ENCODE results near the gene PRKAG3. TPM values are rescaled to one million over a fixed set of nuclear protein-coding genes. Genes with fewer than 3 reads are reported as not detected.

PRKAG3 gene
- total and polyA plus RNA-seq, 2 donors (not counting 1 experiment from before 2014, with no cell fraction given), result not detected

- H3K4me1 ChIP-seq (ENCODE audit: control insufficient read depth in 2 of 2, insufficient read depth in 2 of 2, low read length in 2 of 2), result peaks cover 27 to 36% of the 10 kb centered on the region in 2 donors
- ATAC-seq (ENCODE audit: low read depth) (no peak), DNase-seq (no peak)
- Mint-ChIP-seq H3K4me1 (peaks cover 21% of the 10 kb centered on the region), H3K4me3 (no peak overlapping the region), H3K27me3 (peaks cover 80% of the 10 kb centered on the region), H3K9me3 (ENCODE audit: insufficient read depth) (no peaks in the 10 kb centered on the region), H3K27ac (no peak overlapping the region)
- no peaks in the 10 kb centered on the region for H3K79me2 ChIP-seq (ENCODE audit: control insufficient read depth, insufficient read depth, low read length)
- peaks cover 0 to 17% (median 0%) of the 10 kb centered on the region in 3 donors for H3K9me3 ChIP-seq (ENCODE audit: control extremely low read depth in 1 of 3, control insufficient read depth in 2 of 3, insufficient read depth in 1 of 3, low read length in 2 of 3)
- H3K27me3 ChIP-seq (replicated peaks in 1 of 4; ENCODE audit: control extremely low read depth in 1 of 4, control insufficient read depth in 3 of 4, insufficient read depth in 4 of 4, low read length in 3 of 4), result peaks cover 0 to 89% (median 53%) of the 10 kb centered on the region in 4 experiments
- no peak overlapping the region for H3K4me2 ChIP-seq (replicated peaks; ENCODE audit: low read depth, low read length, poor library complexity, severe bottlenecking)
- no peaks in the 10 kb centered on the region for H4K20me1 ChIP-seq (ENCODE audit: control insufficient read depth, insufficient read depth, low read length, poor library complexity, severe bottlenecking)
- no peaks in the 10 kb centered on the region for H3K36me3 ChIP-seq (replicated peaks in 1 of 2; ENCODE audit: control extremely low read depth in 1 of 2, control insufficient read depth in 1 of 2, extremely low read depth in 1 of 2, insufficient read depth in 2 of 2, low read length in 1 of 2)
- no peak overlapping the region for H2AFZ ChIP-seq (ENCODE audit: insufficient read depth, low read depth, low read length, poor library complexity, severe bottlenecking)
- no peak overlapping the region for H3K9ac ChIP-seq (ENCODE audit: low read length)
- 39% methylated on average over 3 of the region's 10 CpGs for WGBS (ENCODE audit: insufficient coverage)
- intact Hi-C loops (cut with micrococcal nuclease), result no loop called here
- ChIA-PET POLR2A (interaction anchor here (0.6 kb wide), 1 partner anchor 108 kb away, joined by 6 read pairs; no protein-coding TSS in a partner anchor), CTCF (interaction anchor here (5.6 to 10.3 kb wide), 2 partner anchors 19 to 41 kb away, joined by 26 to 129 read pairs; partner anchors contain the start of gene WNT10A)
- no peak overlapping the region for H3K4me3 ChIP-seq (ENCODE audit: control extremely low read depth in 1 of 5, extremely low read depth in 1 of 5, insufficient read depth in 1 of 5, low read depth in 2 of 5, low read length in 4 of 5)
- TF ChIP-seq EZH2 (IDR thresholded peaks at IDR 0.05; ENCODE audit: borderline replicate concordance, insufficient read depth, low read depth, low read length, poor library complexity, severe bottlenecking) (no peak), CTCF (IDR thresholded peaks at IDR 0.05) (no peak)
- no peak overlapping the region for H3K27ac ChIP-seq (ENCODE audit: low read length in 2 of 2)
These were observed 26.0 kb upstream of the PRKAG3 start for GRCh38 chr2:218857371-218858137.

GRCh38 chr2:218856896-218857243 is 25.3 kb upstream of the PRKAG3 start:
- intact Hi-C loops (cut with micrococcal nuclease), result no loop called here
- Histone ChIP-seq H3K79me2 (ENCODE audit: control insufficient read depth, insufficient read depth, low read length) (no peaks in the 10 kb centered on the region), H2AFZ (ENCODE audit: insufficient read depth, low read depth, low read length, poor library complexity, severe bottlenecking) (no peak overlapping the region), H3K9ac (ENCODE audit: low read length) (no peak overlapping the region), H4K20me1 (ENCODE audit: control insufficient read depth, insufficient read depth, low read length, poor library complexity, severe bottlenecking) (no peaks in the 10 kb centered on the region), H3K27me3 (replicated peaks in 1 of 4; ENCODE audit: control extremely low read depth in 1 of 4, control insufficient read depth in 3 of 4, insufficient read depth in 4 of 4, low read length in 3 of 4) (peaks cover 0 to 83% (median 50%) of the 10 kb centered on the region in 4 experiments), H3K4me1 (ENCODE audit: control insufficient read depth in 2 of 2, insufficient read depth in 2 of 2, low read length in 2 of 2) (peaks cover 27 to 36% of the 10 kb centered on the region in 2 donors), H3K4me3 (ENCODE audit: control extremely low read depth in 1 of 5, extremely low read depth in 1 of 5, insufficient read depth in 1 of 5, low read depth in 2 of 5, low read length in 4 of 5) (no peak overlapping the region), H3K4me2 (replicated peaks; ENCODE audit: low read depth, low read length, poor library complexity, severe bottlenecking) (no peak overlapping the region), H3K9me3 (ENCODE audit: control extremely low read depth in 1 of 3, control insufficient read depth in 2 of 3, insufficient read depth in 1 of 3, low read length in 2 of 3) (peaks cover 0 to 17% (median 0%) of the 10 kb centered on the region in 3 donors), H3K36me3 (replicated peaks in 1 of 2; ENCODE audit: control extremely low read depth in 1 of 2, control insufficient read depth in 1 of 2, extremely low read depth in 1 of 2, insufficient read depth in 2 of 2, low read length in 1 of 2) (no peaks in the 10 kb centered on the region), H3K27ac (ENCODE audit: low read length in 2 of 2) (no peak overlapping the region)
- Mint-ChIP-seq H3K9me3 (ENCODE audit: insufficient read depth) (no peaks in the 10 kb centered on the region), H3K4me3 (no peak overlapping the region), H3K27me3 (peaks cover 79% of the 10 kb centered on the region), H3K4me1 (peaks cover 21% of the 10 kb centered on the region), H3K27ac (no peak overlapping the region)
- ChIA-PET CTCF (interaction anchor here (5.6 to 10.3 kb wide), 2 partner anchors 20 to 42 kb away, joined by 26 to 129 read pairs; partner anchors contain the start of gene WNT10A), POLR2A (no interaction called here)
- DNase-seq (no peak), ATAC-seq (ENCODE audit: low read depth) (no peak)
- 43% methylated on average over 1 of the region's 1 CpG for WGBS (ENCODE audit: insufficient coverage)
- TF ChIP-seq EZH2 (IDR thresholded peaks at IDR 0.05; ENCODE audit: borderline replicate concordance, insufficient read depth, low read depth, low read length, poor library complexity, severe bottlenecking), result no peak
- TF ChIP-seq CTCF (IDR thresholded peaks at IDR 0.05), result no peak

Measured in B cell (primary cell).